Neural crest cell (in vitro differentiated cells): ENCODE data around the gene PTPN18. TPM values are rescaled to one million over a fixed set of nuclear protein-coding genes. Genes with fewer than 3 reads are reported as not detected.
A peak's percentile ranks its signal among the peaks of the same experiment; 100 is the strongest.

ENCODE experiments used
- DNase-seq: peaks from one replicate; pipeline ENCODE4 v3.0.0; 2021; ENCODE audit warnings: low read depth, mixed read lengths, low spot score
- H3K27ac Mint-ChIP-seq: one replicate; pipeline ENCODE4 v1.8.0; 2021; ENCODE audit warnings: mild to moderate bottlenecking, mixed read lengths; ENCODE audit not compliant: unreplicated experiment
- H3K27me3 Mint-ChIP-seq: 2 replicates; pipeline ENCODE4 v1.8.0; 2021; ENCODE audit warnings: low read depth, mild to moderate bottlenecking, mixed read lengths
- H3K36me3 Mint-ChIP-seq: 2 replicates; pipeline ENCODE4 v1.8.0; 2021; ENCODE audit warnings: low read depth, mild to moderate bottlenecking, mixed read lengths
- H3K4me1 Mint-ChIP-seq: 2 replicates; pipeline ENCODE4 v1.8.0; 2021; ENCODE audit warnings: mixed read lengths
- H3K4me3 Mint-ChIP-seq: one replicate; pipeline ENCODE4 v1.8.0; 2021; ENCODE audit warnings: mild to moderate bottlenecking, mixed read lengths
- H3K9me3 Mint-ChIP-seq: 2 replicates; pipeline ENCODE4 v1.8.0; 2021; ENCODE audit warnings: mixed read lengths
- total RNA-seq: library from RNA; stranded (reverse); gene quantifications from 2 replicates; pipeline ENCODE4 v1.2.1, GENCODE V29; 2021
- TF ChIP-seq, protein P1 (sequence below): fragments of 200-600 bp; sonication (generic); conservative IDR thresholded peaks from 2 replicates; pipeline ENCODE4 v1.5.0; 2021; ENCODE audit warnings: antibody characterized with exemption, mild to moderate bottlenecking

PTPN18 gene
- total RNA-seq, 1 donor from 2014 or later = 31.3 TPM

DNA sequence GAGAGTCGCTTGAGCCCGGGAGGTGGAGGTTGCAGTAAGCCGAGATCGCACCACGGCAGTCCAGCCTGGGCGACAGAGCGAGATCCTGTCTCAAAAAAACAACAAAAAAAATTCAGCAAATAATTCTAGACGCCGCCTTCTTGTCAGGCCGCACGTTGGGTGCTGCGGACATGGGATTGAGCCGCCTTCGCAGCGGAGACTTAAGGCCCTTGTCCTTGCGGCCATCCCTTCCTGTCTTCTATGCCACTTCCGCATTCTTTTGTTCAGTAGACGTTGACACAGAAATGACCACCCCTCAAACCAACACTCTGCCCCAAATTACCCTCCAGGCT lies 15.8 kb downstream of the PTPN18 start:
- Mint-ChIP-seq H3K36me3 (peaks cover 4% of the 10 kb centered on the region), H3K27me3 (no peaks in the 10 kb centered on the region), H3K9me3 (no peaks in the 10 kb centered on the region), H3K4me3 (peak overlapping the region; percentile 92), H3K4me1 (peaks cover 15% of the 10 kb centered on the region), H3K27ac (peak overlapping the region; percentile 89)
- TF ChIP-seq, protein P1, sequence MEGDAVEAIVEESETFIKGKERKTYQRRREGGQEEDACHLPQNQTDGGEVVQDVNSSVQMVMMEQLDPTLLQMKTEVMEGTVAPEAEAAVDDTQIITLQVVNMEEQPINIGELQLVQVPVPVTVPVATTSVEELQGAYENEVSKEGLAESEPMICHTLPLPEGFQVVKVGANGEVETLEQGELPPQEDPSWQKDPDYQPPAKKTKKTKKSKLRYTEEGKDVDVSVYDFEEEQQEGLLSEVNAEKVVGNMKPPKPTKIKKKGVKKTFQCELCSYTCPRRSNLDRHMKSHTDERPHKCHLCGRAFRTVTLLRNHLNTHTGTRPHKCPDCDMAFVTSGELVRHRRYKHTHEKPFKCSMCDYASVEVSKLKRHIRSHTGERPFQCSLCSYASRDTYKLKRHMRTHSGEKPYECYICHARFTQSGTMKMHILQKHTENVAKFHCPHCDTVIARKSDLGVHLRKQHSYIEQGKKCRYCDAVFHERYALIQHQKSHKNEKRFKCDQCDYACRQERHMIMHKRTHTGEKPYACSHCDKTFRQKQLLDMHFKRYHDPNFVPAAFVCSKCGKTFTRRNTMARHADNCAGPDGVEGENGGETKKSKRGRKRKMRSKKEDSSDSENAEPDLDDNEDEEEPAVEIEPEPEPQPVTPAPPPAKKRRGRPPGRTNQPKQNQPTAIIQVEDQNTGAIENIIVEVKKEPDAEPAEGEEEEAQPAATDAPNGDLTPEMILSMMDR = no peak
- DNase-seq = no peak

DNA sequence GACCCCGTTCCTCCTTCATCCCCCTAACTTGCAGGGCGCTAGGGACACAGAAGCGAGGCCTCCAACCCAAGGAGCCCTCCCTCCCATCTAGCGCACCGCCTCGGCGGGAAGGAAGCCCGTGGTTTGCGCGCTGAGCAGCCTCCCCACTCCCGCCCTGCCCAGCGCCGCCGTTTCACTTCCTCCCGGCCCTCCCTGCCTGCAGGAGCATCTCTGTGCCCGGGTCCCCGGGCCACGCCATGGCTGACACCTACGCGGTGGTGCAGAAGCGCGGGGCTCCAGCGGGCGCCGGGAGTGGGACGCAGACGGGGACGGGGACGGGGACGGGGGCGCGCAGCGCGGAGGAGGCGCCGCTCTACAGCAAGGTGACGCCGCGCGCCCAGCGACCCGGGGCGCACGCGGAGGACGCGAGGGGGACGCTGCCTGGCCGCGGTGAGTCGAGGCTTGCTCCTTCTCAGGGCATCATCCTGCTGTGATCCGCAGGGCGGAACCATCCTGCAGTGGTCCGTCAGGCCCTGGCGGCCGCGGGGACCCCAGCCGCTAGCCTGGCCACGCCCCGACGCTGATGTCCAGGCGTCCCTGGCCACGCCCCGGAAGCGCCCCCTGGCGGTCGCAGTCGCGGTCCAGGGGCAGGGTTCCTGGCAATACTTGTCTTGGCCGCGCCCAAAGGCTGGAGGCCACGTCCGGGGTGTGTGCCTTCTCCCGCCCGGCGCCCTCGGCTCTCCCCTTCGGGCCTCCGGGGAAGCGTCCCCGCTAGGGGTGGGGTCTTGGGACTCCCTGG lies 16.4 kb downstream of the PTPN18 start:
- Mint-ChIP-seq H3K36me3 (peaks cover 4% of the 10 kb centered on the region), H3K27me3 (no peaks in the 10 kb centered on the region), H3K9me3 (no peaks in the 10 kb centered on the region), H3K27ac (peak overlapping the region; percentile 89), H3K4me1 (peaks cover 15% of the 10 kb centered on the region), H3K4me3 (peak overlapping the region; percentile 92)
- peak; percentile 95 for DNase-seq
- TF ChIP-seq, protein P1 = peak; percentile 99

DNA sequence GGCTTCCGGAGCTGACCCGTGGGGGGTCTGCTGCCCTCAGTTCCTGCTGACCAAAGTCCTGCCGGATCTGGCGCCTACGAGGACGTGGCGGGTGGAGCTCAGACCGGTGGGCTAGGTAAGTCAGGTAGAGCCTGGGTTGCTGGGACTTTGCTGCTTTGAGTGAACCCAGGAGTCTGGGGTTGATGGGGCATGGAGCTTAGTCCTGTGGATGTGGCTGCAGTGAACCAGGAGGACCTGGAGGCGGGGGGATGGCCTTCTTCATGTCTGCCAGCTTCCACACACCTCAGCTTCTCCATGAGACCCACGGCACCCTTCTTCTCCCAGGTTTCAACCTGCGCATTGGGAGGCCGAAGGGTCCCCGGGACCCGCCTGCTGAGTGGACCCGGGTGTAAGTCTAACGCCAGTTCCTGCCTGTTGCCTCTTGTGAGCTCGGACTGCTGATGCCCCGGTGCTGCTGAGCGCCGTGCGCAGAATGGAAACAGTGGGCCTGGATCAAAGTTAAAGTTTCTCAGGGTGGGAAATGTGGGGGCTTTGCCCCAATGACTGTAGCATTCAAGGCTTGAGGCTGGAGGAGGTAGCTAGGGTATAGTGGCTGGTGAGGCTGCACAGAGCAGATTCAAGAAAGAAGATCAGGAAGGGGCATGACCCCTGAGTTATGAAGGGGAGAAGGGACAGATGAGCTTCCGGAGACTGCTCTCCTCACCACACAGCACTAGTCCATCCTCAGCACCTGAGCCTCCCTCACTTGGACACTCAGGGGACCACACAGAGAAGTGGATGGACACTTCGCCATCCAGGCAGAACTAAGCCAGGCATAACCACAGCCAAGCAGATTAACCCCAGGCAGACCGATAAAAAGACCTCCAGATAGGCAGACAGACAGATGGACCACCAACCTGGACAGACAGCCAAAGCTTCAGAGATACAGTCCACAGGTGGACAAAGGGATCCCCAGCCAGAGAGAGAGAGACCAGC lies 17.3 kb downstream of the PTPN18 start:
- H3K27ac Mint-ChIP-seq = peak overlapping the region; percentile 57
- peaks cover 15% of the 10 kb centered on the region for H3K4me1 Mint-ChIP-seq
- TF ChIP-seq, protein P1 = peak; percentile 22
- H3K27me3 Mint-ChIP-seq = no peaks in the 10 kb centered on the region
- no peak for DNase-seq
- H3K4me3 Mint-ChIP-seq = peak overlapping the region; percentile 79
- H3K36me3 Mint-ChIP-seq = peaks cover 4% of the 10 kb centered on the region
- no peaks in the 10 kb centered on the region for H3K9me3 Mint-ChIP-seq

DNA sequence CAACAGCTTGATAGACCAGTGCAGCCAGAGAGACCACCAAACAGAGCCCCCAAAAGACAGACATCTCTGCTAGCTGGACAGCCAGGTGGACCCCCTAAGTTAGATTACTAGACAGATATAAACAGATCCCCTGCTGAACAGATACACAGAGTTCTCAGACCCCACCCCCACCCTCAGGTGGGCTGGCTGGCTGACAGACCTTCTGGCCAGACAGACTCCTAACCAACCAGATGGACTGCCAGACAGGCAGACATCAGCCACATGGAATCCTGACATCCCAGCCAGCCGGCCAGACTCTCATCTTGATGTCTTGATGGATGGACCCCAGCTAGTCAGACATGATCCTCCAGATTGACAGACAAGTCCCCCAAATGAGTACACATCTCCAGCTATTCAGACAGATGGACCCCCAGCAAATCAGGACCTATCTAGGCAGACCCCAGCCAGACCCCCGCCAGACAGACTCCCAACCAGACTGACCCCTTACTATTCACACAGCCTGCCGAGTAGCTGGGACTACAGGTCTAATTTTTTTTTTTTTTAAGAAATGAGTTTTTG lies 18.0 kb downstream of the PTPN18 start:
- H3K27me3 Mint-ChIP-seq = no peaks in the 10 kb centered on the region
- no peak overlapping the region for H3K27ac Mint-ChIP-seq
- DNase-seq = no peak
- H3K9me3 Mint-ChIP-seq = no peaks in the 10 kb centered on the region
- H3K4me3 Mint-ChIP-seq = peak overlapping the region; percentile 79
- peaks cover 15% of the 10 kb centered on the region for H3K4me1 Mint-ChIP-seq
- TF ChIP-seq, protein P1 = no peak
- H3K36me3 Mint-ChIP-seq = peaks cover 4% of the 10 kb centered on the region

DNA sequence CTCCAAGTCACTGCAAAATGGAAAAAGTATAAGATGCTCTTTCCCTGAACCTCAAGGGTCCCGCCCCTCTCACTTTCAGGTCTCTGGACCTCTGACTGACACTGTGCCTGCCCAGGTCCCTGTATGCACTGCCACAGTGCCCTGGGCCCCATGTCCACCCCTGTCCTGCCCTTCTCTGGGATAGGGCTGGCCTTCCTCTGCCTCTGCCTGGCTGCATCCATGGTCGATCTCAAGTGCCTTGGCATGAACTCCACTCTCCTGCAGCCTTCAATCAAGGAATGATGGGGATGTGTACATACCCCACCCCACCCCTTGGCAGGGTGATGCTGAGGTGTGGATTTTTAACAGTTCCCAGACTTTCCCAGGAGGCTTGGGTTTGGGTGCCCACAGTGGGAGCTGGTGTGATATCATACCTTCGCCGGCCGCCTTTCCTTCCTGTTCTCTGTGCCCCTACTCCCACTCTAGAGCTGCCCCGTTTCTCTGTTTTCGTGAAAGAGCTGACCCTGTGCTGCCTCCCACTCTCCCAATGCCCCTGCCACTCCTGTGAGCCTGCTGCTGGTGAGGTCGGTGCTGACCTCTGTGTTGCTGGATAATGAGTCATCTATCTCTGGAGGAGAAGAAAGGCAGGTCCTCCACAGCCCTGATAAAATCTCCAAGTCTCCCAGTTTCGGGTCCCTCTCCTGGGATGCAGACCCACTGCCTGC lies 18.9 kb downstream of the PTPN18 start:
- H3K4me1 Mint-ChIP-seq = peaks cover 15% of the 10 kb centered on the region
- no peaks in the 10 kb centered on the region for H3K9me3 Mint-ChIP-seq
- peaks cover 4% of the 10 kb centered on the region for H3K36me3 Mint-ChIP-seq
- no peak for DNase-seq
- H3K4me3 Mint-ChIP-seq = peak overlapping the region; percentile 79
- H3K27ac Mint-ChIP-seq = peak overlapping the region; percentile 23
- no peaks in the 10 kb centered on the region for H3K27me3 Mint-ChIP-seq
- TF ChIP-seq, protein P1 = no peak
